A673 (cell line): ENCODE measurements around the gene HS6ST3.

Experiments used
- EZH2 ChIP-seq: fragments of 200-600 bp; sonication (generic); IDR thresholded peaks from 2 replicates; pipeline ENCODE4 v1.6.1; 2017; ENCODE audit warnings: borderline replicate concordance, low read depth, mild to moderate bottlenecking, mixed read lengths, antibody characterized with exemption, low read length; ENCODE audit not compliant: poor library complexity, severe bottlenecking
- TF ChIP-seq, protein P1 (sequence below): fragments of 300-800, 200-600 bp; sonication (generic); conservative IDR thresholded peaks from 2 replicates; pipeline ENCODE4 v1.5.1; 2017; ENCODE audit warnings: low read depth, mild to moderate bottlenecking, antibody characterized with exemption, low read length, moderate library complexity, mixed read lengths

DNA sequence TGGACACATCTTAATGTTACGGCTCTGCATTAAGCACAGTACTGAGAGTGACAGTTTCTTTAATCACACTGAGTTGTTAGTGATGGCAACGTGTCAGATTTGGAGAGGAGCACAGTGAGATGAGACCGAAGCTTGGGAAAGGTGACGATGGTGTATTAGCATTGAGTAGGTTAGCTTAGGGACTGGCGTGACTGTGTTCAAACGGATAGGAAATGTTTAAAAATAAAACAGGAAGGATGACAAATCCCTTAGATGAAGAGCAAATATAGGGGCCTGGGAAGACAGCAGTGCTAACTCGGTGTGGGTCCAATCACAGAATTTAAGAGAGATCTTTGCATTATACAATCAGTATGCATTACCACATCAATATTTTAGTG lies 384.3 kb downstream of the HS6ST3 start:
- TF ChIP-seq, protein P1, sequence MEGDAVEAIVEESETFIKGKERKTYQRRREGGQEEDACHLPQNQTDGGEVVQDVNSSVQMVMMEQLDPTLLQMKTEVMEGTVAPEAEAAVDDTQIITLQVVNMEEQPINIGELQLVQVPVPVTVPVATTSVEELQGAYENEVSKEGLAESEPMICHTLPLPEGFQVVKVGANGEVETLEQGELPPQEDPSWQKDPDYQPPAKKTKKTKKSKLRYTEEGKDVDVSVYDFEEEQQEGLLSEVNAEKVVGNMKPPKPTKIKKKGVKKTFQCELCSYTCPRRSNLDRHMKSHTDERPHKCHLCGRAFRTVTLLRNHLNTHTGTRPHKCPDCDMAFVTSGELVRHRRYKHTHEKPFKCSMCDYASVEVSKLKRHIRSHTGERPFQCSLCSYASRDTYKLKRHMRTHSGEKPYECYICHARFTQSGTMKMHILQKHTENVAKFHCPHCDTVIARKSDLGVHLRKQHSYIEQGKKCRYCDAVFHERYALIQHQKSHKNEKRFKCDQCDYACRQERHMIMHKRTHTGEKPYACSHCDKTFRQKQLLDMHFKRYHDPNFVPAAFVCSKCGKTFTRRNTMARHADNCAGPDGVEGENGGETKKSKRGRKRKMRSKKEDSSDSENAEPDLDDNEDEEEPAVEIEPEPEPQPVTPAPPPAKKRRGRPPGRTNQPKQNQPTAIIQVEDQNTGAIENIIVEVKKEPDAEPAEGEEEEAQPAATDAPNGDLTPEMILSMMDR, result no peak
- no peak for TF ChIP-seq EZH2
